Middle frontal gyrus (tissue), 1 donor: ENCODE results near the gene PLEK2.
"Not testable (repeated sequence)": the region's sequence is repeated elsewhere in the genome, so short reads cannot be mapped to it uniquely, and the experiment has no call there.

Source experiments
- DNase-seq: peaks from one replicate; pipeline ENCODE4 v3.0.0-alpha.2; 2015; ENCODE audit warnings: low spot score; ENCODE audit errors: extremely low spot score

Gene PLEK2

DNA sequence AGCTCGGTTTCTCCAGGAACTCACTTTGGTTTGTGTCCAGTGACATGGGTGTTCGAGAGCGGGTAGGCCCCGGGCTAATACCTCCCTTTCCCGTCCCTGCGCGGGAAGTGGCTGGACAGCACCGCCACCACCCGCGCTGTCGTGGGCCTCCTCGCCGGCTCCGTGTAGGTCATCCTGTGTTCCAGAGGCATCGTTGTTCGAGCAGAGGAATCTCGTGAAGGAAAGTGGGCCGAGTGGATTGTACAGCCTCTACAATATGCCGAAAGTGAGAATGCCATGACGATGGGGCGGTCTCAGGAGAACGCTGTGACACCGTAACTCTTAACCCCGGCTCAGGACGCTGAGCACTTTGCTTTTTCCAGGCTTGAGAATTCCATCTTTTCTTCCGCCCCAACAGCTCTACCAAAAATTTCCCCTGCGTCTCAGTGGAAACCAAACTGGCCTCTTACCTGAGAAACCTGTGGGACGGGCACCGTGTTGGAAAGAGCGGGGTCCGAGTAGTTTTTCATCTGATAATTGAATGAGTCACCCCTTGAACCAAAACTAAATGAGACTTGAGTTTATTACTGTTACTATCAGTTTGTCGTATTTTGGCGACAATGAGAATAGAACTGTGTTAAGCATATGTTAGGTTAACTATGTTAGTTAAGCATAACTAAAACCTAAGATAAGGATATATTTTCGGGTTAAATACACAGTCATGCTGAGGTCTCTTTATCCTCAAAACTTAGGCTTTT is 51.3 kb downstream of the PLEK2 start:
- no peak for DNase-seq

DNA sequence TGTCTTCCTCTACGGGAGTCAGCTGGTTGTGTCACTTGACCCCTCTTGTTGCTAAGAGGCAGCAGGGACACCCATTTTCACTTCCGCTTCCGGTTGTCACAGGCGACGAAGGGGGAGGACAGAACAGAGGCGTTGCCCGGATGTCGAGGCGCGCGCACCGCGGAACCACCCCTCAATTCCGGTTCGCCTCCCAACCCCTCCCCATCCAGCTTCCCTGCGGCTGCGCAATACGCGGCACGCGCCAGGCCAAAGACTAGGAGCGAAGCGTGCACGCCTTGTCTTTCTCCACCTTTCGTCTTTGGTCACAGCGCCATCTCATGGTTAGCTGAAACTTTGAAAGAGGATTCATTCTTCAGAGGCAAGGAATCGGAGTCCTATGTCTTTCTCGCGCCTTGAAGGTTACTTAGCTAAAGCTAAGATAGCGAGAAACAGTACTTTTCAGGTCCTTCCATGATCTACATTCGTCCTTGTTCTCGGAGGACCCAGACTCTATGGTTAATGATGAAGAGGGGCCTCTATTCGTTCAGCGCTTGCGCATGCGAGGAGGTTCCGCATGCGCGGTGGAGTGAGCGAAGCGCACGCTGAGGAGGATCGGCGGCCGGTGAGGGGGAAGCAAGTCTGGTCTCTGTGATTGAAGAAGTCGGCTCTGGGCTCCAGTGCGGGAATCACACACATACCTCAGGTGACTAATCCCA is 52.0 kb downstream of the PLEK2 start, which contains the start of the genes ATP6V1D and EIF2S1:
ATP6V1D (minus strand) TSS at position 30 of the 695 bp plus-strand sequence. CDS start 106 bp downstream, outside the sequence.
EIF2S1 (plus strand) TSS at position 554 of the 695 bp plus-strand sequence. CDS start 4,440 bp downstream, outside the sequence.
- DNase-seq = peak; percentile 98

DNA sequence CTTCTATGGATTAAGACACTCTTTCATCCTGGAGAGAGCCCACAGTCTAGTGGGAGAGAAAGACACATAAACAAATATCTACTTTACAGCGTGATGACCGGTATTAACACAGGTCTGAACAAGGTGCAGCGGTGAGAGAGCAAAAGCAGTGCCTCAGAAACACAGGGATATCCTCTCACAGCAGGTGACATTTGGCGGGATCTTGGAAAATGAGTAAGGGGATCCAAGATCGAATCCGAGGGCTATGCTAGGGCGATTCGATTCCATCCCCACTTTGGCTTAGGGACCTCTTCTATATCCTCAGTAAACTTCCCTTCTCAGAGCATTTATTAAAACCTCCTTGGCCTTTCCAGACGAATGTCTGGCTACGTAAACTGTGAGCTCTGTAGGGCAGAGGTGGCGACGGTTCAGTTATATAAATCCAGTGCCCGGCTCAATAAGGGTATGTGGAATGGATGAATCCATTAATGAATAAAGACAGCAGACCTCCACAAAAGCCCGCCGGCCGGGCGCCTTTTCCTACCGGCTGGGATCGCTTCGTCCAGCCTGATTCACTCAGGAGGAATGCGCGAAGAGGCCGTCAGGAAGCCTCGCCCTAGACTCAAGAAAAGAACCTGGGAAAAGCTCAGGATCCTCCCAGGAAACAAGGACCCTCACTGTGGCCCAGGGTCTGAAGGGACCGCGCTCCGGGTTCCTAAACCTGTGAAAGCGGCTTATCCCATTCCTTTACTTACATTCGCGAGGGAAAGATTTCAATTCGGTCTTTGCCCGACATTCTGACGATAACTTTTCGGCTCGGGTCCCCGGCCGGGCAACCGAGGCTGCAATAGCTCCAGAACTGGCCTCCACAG is 52.8 kb downstream of the PLEK2 start:
- no peak for DNase-seq

DNA sequence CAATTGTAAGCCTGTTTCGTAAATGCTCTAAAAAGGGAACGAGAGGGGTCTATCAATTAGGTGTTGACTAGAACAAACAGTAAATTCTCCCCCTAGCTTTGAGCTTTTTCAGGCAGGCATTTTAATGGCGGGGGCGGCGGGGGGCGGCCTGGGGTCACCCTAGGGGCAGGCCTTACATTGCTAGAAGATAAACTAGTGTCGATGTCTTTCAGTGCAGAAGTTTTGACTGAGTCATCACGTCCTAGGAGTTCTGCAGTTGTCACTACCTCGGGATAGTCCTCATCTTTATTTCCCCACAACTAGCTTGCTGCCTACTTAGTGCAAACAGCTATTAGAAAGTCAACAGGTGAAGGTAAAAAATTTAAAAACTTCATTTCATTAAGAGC is 54.0 kb downstream of the PLEK2 start:
- DNase-seq = no peak

DNA sequence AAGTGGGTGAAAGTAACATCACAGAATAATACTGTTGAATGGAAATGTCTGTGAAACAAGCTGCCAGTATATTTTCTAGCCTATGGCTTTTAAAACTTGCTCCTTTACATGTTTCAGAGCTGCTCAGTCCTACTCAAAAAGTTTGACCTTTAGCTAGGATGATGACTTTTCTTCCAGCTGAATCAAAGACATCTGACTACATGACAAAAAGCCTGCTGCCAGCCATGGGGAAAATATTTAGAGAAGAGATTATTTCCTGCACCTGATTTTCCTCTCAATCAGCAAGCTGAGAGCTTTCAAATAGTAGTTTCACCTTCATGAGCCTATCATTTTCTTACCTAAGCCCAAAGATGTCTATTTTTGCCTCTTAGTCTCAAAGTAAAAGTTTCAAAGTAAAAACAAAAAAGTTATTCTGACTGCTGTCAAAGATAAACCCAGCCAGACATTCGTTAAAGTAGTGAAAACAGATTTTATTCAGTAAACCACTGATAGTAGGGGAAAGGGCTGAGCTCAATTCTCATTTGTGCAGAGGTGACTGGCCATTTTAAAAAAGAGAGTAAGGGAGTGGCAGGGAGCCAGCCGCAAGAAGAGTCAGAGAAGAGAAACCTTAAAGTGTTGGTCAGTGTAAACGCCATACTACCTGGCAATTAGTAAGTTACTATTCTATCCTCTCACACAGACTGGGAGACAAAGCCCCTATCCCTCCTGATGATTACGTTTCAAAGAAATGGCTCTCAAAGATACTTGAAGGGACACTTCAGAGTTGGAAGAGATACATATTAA is 54.6 kb downstream of the PLEK2 start:
- DNase-seq = no peak

DNA sequence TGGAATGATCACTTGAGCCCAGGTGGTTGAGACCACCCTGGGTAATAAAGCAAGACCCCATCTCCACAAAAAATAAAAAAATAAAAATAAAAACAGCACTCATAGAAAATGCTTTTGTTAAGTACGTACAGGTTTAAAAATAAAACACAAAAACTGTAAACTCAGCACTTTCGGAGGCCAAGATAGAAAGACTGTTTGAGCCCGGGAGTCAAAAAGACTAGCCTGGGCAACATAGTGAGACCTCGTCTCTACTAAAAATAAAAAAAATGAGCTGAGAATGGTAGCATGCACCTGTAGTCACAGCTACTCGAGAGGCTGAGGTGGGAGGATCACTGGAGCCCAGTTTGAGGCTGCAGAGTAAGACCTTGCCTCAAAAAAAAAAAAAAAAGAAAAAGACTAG is 59.9 kb downstream of the PLEK2 start:
- no peak for DNase-seq

DNA sequence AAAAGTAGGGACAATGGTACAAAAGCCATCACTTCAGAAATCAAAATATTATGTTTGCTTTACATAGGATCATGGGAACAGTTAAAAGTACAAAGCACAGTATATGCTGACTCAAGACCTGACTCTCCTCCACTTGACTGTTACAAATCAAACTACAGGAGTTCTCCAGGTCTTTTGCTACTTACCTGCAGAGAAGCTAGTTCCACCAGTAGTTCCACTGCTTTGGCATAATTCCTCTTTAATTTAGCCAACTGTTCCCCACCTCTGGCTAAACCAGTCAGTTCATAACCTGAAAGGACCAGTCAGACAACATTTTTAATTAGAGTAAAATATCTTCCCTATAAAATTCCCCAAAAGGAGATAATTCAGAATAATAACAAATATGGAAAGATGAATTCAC is 66.4 kb downstream of the PLEK2 start:
- DNase-seq = no peak

DNA sequence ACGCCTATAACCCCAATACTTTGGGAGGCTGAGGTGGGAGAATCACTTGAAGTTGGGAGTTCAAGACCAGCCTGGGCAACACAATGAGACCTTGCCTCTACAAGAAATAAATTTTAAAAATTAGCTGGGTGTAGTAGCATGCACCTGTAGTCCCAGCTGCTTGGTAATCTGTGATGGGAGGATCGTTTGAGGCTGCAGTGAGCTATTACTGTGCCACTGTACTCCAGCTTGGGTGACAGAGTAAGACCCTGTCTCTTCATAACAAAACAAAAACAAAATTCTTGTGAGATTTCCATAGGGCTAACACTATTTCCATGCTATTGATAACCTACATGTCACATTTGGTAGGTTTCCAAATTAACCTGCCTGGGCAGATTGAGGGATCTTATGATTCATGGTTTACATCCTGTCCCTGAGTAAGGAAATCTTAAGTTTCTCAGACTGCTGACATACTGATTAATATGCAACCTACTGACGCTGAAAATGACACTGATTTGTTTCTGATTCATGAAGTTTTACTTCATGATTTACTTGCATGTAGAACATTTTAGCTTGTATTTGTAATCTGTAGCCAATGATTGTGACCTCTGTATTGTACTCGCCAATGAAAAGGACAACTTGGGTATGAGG is 68.2 kb downstream of the PLEK2 start:
- no peak for DNase-seq

DNA sequence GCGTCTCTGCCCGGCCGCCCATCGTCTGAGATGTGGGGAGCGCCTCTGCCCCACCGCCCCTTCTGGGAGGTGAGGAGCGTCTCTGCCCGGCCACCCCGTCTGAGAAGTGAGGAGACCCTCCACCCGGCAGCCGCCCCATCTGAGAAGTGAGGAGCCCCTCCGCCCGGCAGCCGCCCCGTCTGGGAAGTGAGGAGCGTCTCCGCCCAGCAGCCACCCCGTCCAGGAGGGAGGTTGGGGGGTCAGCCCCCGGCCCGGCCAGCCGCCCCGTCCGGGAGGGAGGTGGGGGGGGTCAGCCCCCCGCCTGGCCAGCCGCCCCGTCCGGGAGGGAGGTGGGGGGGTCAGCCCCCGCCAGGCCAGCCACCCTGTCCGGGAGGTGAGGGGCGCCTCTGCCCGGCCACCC is 70.7 kb downstream of the PLEK2 start:
- DNase-seq = not testable (repeated sequence)
